GM18526 (cell line): ENCODE measurements around the gene CKMT2.

Source experiments
- POLR2A ChIP-seq: IDR thresholded peaks from 3 replicates; pipeline ENCODE4 v1.6.1; 2011; ENCODE audit not compliant: insufficient read length; ENCODE audit errors: extremely low read depth

The CKMT2 gene

GRCh38 chr5:81256766-81257165 is 23.6 kb downstream of the CKMT2 start:
- no peak for TF ChIP-seq POLR2A

- no peak for TF ChIP-seq POLR2A
Measured at GRCh38 chr5:81265101-81265500, 32.0 kb downstream of the CKMT2 start.

- no peak for TF ChIP-seq POLR2A
Measured at GRCh38 chr5:81268521-81269196, 35.5 kb downstream of the CKMT2 start.

- no peak for TF ChIP-seq POLR2A
Measured at GRCh38 chr5:81269751-81270393, 36.8 kb downstream of the CKMT2 start.

- no peak for TF ChIP-seq POLR2A
Measured at GRCh38 chr5:81283976-81284375, 50.9 kb downstream of the CKMT2 start.

- no peak for TF ChIP-seq POLR2A
Measured at GRCh38 chr5:81286059-81286617, 53.0 kb downstream of the CKMT2 start.

- TF ChIP-seq POLR2A = no peak
Measured at GRCh38 chr5:81288021-81288433, 54.9 kb downstream of the CKMT2 start.

- TF ChIP-seq POLR2A = no peak
Measured at GRCh38 chr5:81290146-81290545, 57.0 kb downstream of the CKMT2 start.

GRCh38 chr5:81292130-81292529 is 59.0 kb downstream of the CKMT2 start:
- no peak for TF ChIP-seq POLR2A

- no peak for TF ChIP-seq POLR2A
Measured at GRCh38 chr5:81297531-81297930, 64.4 kb downstream of the CKMT2 start.

GRCh38 chr5:81300921-81301270 is 67.8 kb downstream of the CKMT2 start:
- no peak for TF ChIP-seq POLR2A

- peak; percentile 94 for TF ChIP-seq POLR2A
Measured at GRCh38 chr5:81301271-81302015, 68.3 kb downstream of the CKMT2 start, which contains the start of gene ZCCHC9. Gene ZCCHC9 (plus strand): TSS chr5:81301587. CDS start chr5:81304758, 3,171 bp downstream.

GRCh38 chr5:81302596-81302995 is 69.5 kb downstream of the CKMT2 start:
- TF ChIP-seq POLR2A = no peak

GRCh38 chr5:81303563-81303962 is 70.4 kb downstream of the CKMT2 start:
- TF ChIP-seq POLR2A = no peak

GRCh38 chr5:81305785-81306184 is 72.7 kb downstream of the CKMT2 start:
- no peak for TF ChIP-seq POLR2A

- TF ChIP-seq POLR2A = no peak
Measured at GRCh38 chr5:81308836-81309235, 75.7 kb downstream of the CKMT2 start.

GRCh38 chr5:81310402-81311063 is 77.4 kb downstream of the CKMT2 start:
- TF ChIP-seq POLR2A = no peak
